GM19468 (cell line): Measurements from ENCODE around the gene PRICKLE2.

Experiments
- ATAC-seq: cut with Tn5 transposase; IDR thresholded peaks from one replicate; pipeline ENCODE4 v1.9.1; 2021; ENCODE audit warnings: mild to moderate bottlenecking, moderate library complexity, moderate number of reproducible peaks; ENCODE audit not compliant: unreplicated experiment; ENCODE audit errors: extremely low read depth

Gene PRICKLE2

GRCh38 chr3:64061628-64062027 is 163.6 kb downstream of the PRICKLE2 start:
- ATAC-seq = no peak

DNA sequence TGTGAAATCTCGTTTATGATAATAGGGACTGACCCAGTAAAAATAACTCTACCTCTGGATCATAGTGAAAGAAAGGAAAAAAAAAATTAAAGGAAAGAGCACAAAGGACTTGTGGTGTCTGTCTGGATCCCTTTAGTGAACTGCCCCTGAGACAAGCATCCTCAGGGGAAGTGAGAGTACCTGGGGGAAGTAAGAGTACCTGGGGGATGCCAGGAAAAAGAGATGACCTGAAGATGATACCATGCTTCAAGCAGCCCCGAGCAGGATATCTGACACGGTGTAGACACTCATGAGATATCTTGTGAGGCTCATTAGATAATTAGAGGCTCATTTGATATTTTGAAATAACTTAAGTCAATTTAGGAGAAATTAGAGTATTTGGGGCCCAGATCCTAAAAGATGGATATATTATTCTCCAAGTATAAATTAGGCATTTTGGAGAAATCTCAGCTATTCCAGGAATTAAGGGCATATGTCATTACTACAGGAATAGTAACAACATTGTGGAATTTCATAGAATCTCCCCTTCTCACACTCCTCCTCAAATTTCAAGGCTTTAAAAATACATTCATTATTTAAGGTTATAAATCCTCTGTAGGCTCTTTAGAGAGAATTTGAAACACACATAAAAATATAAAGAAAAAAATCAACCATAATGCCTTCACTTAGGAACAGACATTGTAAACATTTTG is 165.6 kb downstream of the PRICKLE2 start:
- no peak for ATAC-seq

DNA sequence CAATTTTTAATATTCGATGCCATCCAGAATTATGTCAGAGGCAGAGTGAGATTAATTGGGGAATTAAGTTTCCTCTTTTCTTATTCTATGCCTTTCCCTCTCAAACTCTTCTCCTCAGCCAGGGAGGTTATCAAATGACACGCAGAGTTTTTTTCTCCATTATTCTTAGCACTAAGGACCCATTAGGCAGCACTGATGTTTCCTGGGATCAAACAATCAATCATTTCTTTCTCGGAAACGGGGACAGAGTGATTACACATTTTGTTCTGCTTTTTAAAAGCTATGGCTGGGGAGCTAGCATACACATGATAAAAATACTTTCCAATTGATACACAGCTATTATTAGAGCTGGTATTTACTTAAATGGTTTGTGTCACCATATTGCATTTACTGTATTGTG is 166.7 kb downstream of the PRICKLE2 start:
- no peak for ATAC-seq

- no peak for ATAC-seq
Measured at GRCh38 chr3:64057231-64057630, 168.0 kb downstream of the PRICKLE2 start.

- ATAC-seq = no peak
Measured at GRCh38 chr3:64056606-64057180, 168.6 kb downstream of the PRICKLE2 start.

- no peak for ATAC-seq
Measured at GRCh38 chr3:64055076-64055475, 170.2 kb downstream of the PRICKLE2 start.

DNA sequence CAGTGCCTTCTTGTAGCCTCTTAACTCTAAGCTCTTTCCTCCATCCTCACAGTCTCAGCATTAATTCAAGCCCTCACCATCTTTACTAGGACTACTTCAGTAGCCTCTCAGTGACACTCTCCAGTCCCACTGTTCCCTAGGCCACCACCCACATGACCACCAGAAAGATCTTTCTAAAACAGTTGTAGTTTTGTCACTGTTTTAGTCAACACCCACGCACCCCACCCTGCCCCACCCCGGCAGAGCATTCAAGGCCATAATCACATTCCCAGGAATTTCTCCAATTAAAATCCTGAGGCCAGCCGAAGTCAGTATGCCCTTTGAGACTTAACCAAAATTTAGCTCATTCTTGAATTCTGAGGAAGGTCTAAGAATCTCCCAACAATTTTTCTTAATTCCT is 170.8 kb downstream of the PRICKLE2 start:
- no peak for ATAC-seq

DNA sequence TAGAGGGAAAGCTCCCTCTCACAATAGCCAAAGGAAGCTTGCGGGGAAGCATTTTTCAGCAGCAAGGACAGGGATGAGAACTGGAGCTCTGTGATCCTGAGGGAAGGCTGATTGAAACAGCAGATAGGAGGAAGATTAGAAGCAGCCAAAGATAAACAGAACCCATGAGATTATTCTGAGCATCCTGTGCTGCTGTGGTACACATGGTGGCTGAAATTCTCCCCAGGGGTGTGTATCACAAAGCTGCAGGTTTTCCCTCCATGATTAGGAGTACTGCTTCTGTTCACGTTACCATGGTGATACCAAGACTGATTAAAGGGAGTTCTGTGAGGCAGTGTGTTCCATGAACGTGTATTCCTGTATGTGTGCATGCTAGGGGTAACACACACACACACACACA is 171.7 kb downstream of the PRICKLE2 start:
- no peak for ATAC-seq

DNA sequence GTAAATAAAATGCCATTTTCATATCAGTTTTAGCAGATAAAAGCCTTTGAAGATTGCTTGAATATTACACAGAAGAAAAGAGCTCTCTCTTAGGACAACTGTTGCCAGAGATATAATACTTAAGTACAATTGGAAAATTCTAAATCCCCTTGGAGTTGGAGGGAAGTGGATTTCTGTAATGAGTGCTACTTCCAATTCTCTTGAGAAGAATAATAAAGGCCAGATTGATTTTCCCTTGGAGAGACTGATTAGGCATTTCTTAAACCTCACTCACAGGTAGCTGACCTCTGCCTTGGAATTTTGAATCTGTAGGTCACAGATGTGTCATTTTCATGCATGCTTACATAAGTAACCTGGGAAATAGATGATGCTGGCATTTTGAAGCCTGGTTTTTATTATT is 172.1 kb downstream of the PRICKLE2 start:
- no peak for ATAC-seq

DNA sequence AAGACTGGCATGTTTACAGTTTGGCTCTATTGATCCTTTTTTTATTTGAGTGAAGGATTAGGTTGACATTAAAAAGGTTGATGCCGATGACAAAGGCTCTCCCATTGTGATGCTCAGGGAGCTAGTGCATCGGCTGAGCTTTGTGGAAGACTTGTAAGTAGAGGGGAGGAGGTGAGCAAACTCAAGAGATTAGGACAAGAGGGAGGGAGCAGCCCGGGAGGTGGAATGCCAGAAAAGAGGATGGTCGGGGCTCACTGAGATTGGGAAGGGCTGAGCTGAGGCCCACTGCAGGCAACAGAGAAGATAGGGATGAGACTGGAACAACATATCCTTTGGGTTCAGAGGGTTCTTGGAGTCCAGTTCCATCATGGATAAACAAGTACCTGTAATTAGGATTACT is 175.4 kb downstream of the PRICKLE2 start:
- no peak for ATAC-seq

GRCh38 chr3:64049136-64049535 is 176.1 kb downstream of the PRICKLE2 start:
- ATAC-seq = no peak

GRCh38 chr3:64048631-64049061 is 176.6 kb downstream of the PRICKLE2 start:
- no peak for ATAC-seq

DNA sequence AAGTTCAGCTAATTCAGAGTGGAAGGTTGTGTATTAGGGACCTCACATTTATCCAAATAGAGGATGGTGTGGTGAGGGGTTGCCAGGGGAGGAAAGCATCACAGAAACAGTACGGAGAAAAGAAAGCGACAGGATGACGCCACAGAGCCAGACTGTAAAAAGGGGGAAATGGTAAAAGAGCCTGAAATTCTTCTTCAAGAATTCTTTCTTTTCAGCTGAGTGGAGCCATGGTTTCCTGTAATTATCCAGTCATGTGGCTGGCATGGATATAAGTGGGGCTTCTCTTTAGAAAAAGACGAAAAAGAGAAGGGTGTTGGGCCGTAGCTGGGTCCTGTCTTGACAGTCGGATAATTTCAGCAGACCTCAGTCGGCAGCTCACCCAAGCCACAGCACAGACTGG is 177.5 kb downstream of the PRICKLE2 start:
- no peak for ATAC-seq

- no peak for ATAC-seq
Measured at GRCh38 chr3:64046996-64047594, 178.2 kb downstream of the PRICKLE2 start.

- no peak for ATAC-seq
Measured at GRCh38 chr3:64046592-64046991, 178.7 kb downstream of the PRICKLE2 start.

DNA sequence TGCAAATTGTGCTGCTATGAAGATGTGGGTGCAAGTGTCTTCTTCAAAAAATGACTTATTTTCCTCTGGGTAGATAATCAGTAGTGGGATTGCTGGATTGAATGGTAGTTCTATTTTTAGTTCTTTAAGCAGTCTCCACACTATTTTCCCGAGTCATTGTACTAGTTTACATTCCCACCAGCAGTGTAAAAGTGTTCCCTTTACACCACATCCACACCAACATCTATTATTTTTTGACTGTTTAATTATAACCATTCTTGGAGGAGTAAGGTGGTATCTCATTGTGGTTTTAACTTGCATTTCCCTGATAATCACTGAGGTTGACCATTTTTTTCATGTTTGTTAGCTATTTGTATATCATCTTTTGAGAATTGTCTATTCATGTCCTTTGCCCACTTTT is 182.3 kb downstream of the PRICKLE2 start:
- ATAC-seq = no peak
